HG03064 (cell line): ENCODE measurements around the gene TRIM24.
"Not testable (repeated sequence)": the region's sequence is repeated elsewhere in the genome, so short reads cannot be mapped to it uniquely, and the experiment has no call there.

ENCODE experiments used
- ATAC-seq: cut with Tn5 transposase; IDR thresholded peaks from one replicate; pipeline ENCODE4 v1.9.1; 2021; ENCODE audit warnings: low read depth; ENCODE audit not compliant: unreplicated experiment

Gene TRIM24

DNA sequence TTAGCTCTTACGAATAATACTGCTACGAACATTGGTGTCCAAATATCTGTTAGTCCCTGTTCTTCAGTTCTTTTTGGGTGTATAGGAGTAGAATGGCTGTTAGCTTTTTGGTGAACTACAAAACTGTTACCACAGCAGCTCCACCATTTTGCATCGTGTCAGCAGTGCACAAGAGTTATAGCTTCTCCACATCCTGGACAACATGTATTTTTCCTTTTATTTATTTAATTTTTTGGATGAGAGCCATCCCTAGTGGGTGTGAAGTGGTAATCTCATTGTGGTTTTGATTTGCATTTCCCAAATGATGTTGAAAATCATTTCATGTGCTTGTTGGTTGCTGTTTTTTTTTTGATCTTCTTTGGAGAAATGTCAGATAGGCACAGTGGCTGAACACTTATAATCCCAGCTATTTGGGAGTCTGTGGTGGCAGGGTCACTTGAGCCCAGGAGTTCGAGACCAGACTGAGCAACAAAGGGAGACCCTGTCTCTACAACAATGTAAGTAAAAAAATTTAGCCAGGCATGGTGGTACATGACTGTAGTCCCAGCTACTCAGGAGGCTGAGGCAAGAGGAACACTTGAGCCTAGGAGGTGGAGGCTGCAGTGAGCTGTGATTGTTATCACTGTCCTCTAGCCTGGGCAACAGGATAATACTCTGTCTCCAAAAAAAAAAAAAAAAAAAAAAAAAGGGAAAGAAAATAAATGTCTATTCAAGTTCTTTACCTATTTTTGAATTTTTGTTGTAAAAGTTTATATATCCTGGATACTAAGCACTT lies 31.7 kb downstream of the TRIM24 start:
- no peak for ATAC-seq

DNA sequence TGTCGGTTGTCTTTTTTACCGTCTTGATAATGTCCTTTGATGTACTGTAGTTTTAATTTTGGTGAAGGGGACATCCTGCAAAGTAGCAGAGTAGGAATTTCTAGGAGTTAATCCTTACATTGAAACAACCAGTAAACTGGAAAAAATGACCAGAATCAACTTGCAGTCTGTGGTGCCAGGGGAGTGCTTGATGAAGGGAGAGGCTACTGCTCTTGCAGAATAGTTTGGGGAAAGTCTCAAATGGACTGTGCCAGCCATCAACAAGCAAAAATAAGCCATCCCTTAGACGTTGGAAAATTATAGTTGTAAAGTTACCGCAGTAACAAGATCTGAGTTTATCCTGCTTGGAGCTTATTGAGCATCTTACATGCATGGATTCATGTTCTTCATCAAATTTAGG lies 32.4 kb downstream of the TRIM24 start:
- ATAC-seq = no peak

DNA sequence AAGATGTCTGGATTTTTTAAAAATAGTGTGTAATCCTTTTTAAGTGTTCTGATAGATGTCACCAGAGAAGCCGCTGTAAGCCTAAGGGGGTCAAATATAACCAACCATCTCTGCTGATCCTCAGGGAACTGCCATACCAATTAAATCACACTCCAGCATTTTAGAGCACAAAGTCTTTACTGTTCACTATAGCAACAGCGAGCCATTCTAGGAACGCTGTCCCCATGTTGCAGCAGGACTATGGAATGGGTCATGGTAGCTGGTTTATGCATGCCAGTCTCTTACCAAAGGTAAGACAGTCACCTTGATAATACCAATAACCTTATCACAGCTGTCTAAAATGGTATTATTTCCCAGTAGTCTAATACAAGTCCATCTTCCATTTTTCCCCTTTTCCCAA lies 33.5 kb downstream of the TRIM24 start:
- no peak for ATAC-seq

DNA sequence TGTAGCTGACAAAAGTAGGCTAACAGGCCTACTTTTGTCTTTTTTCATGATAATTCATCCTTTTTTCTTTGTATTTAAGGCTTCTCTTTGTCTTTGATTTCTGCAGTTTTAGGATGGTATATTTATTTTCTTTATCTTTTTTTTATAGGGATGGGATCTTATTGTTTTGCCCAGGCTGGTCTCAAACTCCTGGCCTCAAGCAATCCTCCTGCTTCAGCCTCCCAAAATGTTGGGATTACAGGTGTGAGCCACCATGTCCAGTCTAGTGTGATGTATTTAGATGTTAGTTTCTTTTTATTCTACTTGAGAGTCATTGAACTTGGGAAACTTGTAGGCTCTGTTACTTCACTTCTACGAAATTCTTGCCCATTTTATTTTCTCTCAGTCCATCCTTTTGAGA lies 35.4 kb downstream of the TRIM24 start:
- no peak for ATAC-seq

DNA sequence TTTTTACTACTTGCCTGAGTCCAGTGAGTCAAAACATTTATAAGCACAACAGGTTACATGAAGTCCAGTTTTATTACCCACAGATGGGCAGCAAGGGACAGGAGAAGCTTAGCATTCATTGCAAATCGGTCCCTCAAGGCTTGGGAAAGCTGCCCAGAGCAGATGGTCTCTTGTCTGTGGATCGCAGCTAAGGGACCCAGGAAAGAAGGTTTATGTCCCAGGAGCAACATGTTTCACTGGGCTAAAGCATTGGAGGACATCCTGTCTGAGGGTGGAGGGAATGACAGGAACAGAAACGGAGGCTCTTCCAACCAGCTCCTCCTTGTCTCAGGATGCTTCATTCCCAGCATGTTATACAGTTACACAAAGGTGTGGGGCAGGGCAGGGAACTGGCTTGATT lies 39.3 kb downstream of the TRIM24 start:
- ATAC-seq = no peak

DNA sequence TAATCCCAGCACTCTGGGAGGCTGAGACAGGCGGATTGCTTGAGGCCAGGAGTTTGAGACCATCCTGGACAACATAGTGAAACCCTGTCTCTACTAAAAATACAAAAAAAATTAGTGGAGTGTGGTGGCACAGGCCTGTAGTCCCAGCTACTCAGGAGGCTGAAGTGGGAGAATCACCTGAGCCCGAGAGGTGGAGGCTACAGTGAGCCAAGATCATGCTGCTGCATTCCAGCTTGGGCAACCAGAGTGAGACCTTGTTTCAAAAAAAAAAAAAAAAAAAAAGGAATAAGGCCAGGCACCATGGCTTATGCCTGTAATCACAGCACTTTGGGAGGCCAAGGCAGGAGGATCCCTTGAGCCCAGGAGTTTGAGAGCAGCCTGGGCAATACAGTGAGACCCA lies 40.2 kb downstream of the TRIM24 start:
- ATAC-seq = not testable (repeated sequence)

DNA sequence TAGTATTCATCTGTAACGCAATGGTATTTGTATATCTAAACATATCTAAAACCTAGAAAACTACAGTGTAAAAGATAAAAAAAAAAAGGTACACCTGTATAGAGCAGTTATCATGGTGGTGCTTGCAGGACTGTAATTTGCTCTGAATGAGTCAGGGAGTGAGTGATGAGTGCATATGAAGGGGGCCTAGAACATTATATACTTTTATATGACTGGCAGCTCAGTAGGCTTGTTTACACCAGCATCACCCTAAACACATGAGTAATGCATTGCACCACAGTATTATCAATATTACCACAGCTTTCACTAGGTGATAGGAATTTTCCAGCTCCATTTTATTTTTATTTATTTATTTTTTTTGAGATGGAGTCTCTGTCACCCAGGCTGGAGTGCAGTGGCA lies 40.8 kb downstream of the TRIM24 start:
- ATAC-seq = no peak

DNA sequence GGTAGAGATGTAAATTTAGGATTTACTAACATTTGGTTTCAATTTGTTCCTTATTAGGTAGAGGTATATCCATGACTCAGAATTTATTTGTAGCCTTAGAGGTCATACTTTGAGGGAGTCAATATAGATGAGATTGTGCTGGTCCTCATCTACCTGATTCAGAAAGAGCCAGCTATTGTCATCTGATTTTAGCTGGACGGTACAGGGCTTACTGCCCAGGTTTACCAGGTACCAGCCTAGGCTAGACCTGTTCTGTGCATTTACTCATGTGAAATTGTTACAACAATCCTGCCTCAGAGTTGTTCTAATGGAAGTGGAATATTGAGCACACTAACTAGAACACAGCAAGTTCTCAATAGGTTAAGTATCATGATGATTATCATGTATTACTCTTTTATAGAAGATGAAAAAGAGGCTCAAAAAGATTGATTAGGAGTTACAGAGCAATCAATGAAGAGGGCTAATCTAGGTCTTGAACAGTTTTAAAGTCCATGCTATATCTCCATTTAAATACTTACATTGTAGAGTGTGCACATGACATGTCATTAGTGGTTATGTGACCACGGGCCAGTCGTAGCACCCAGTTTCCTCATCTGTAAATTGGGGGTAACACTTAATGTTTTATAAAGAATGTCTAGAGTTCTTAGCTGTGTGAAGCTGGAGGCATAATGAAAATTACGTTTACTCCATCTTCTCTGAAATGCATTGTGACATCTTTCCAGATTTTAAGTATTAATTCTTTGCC lies 42.1 kb downstream of the TRIM24 start:
- no peak for ATAC-seq

DNA sequence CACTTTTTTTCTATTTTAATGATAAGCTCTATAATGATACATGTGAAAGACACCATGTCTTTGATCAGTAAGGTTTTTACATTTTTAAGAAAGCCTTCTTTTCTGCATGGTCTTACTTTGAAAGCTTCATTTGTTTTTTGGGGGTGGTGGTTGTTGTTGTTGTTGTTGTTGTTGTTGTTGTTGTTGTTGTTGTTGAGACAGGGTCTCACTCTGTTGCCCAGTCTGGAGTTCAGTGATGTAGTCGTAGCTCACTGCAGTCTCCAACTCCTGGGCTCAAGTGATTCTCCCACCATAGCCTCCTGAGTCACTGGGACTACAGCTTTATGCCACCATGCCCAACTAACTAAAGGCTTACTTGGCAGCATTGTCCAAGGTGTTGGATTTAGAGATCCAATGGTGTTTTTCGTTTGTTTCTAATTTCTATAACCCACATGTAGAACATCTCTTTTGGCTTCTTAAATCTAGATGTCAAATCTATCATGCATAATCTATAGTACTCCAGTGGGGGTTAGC lies 45.4 kb downstream of the TRIM24 start:
- no peak for ATAC-seq

DNA sequence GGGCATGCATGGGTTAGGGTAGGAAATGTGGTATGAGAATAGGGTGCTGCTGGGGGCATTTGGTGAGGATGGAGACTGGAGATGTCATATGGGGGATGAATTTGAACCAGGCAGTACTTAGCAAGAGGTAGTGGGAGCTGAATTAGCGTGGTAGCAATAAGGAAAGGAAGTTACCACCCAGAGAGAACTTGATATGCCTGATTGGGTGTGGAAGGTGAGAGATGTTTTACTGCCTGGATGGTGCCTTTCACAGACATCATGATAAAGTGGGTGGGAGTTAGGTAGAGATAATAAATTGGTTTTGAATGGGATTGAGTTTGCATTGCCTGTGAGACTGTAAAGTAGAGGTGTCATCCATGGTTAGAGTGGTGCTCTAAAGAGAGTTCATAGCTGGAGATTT lies 46.7 kb downstream of the TRIM24 start:
- ATAC-seq = no peak

DNA sequence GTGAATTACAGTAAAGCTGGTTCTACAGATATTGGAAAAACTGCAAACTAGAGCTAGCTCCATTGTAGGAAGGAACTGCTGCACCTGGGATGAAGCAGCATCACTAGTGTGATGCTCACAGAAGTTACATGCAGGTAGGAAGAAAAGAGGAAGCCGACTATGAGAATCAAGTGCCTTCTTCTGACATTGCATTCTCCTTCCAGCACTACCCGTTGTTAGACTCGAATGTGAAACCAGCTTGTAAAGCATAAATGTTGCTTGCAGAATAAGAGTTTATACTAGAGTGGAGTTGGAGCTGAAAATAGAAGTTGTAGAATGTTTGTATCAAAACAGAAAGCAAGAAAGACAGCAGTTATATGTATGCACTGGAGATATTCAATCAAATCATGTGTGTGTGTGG lies 49.9 kb downstream of the TRIM24 start:
- ATAC-seq = no peak

DNA sequence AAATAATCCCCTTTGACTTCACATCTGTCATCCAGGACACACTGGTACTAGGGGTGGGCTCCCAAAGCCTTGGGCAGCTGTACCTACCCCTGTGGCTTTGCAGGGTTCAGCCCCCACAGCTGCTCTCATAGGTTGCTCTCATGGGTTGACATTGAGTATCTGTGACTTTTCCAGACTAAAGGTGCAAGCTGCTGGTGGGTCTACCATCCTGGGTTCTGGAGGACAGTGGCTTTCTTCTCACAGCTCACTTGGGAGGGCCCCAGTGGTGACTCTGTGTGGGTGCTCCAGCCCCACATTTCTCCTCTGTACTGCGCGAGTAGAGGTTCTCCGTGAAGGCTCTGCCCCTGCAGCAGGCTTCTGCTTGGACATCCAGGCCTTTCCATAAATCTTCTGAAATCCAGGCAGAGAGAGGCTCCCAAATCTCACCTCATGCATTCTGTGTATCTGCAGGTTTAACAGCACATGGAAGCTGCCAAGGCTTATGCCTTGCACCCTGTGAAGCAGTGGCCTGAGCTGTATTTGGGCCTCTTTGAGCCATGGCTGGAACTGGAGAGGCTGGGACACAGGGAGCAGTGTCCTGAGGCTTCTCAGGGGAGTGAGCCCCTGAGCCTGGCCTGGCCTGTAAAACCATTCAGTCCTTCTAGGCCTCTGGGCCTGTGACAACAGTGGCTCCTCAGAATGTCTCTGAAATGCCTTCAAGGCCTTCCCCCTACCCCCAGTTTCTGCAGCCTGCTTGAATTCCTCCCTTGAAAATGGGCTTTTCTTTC lies 52.2 kb downstream of the TRIM24 start:
- no peak for ATAC-seq

DNA sequence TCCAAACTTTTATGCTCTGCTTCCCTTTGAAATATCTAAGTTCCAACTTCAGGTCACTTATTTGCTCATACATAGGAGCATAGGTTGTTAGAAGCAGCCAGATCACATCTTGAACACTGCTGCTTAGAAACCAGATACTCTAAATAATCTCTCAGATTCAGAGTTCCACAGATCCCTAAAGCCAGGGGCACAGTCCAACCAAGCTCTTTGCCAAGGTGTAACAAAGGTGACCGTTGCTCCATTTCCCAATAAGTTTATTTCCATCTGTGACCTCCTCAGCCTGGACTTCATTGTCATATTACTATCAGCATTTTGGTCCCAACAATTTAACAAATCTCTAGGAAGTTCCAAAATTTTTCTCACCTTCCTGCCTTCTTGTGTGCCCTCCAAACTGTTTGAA lies 52.8 kb downstream of the TRIM24 start:
- no peak for ATAC-seq

DNA sequence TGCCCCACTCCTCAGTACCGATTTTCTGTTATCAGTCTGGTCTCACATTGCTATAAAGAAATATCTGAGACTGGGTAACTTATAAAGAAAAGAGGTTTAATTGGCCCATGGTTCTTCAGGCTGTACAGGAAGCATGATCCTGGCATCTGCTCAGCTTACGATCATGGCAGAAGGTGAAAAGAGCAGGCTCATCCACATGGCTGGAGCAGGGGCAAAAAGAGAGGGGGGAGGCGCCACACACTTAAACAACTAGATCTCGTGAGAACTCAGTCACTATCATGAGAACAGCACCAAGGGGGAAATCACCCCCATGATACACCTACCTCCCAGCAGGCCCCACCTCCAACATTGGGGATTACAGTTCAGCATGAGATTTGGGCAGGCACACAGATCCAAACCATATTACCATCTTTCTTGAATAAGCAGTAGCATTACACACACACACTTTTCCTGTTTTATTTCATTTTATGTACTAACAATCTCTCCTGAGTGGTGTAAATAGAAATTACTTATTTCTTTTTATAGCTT lies 53.3 kb downstream of the TRIM24 start:
- no peak for ATAC-seq

DNA sequence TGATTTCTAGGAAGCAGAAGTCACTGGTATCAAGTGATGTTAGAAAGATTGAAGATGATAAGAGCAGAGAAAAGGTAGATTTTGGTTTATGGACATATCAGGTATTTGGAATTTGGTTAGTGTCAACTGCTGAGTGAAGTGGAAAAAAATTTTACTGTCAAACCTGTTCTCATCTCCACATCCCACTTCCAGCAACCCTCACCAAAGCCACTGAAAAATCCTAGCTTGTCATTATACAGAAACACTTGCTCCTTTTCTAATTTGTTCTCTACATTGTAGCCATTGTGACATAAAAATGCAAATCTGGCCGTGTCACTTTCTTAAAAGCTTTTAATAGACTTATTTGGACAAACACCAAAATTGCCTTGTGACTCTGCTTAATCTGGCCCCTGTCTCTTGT lies 54.0 kb downstream of the TRIM24 start:
- no peak for ATAC-seq

DNA sequence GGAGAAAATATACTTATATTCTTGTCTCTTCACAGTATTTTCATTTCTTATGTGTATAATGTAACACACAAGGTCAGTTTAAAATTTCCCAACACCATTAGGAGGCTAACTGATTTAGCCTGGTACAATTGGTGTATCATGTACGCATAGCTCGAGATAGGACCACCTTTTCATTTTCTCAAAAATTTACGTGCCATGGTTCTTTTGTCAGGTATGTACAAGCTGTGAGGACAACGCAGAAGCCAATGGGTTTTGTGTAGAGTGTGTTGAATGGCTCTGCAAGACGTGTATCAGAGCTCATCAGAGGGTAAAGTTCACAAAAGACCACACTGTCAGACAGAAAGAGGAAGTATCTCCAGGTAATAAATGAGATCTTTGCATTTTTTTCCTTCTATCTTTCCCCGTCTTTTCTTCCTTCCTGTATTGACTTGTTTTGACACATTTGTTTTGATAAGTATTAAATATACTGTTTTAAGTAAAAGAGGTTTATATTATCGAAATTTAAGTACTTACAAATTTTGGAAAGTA lies 55.0 kb downstream of the TRIM24 start:
- ATAC-seq = no peak

DNA sequence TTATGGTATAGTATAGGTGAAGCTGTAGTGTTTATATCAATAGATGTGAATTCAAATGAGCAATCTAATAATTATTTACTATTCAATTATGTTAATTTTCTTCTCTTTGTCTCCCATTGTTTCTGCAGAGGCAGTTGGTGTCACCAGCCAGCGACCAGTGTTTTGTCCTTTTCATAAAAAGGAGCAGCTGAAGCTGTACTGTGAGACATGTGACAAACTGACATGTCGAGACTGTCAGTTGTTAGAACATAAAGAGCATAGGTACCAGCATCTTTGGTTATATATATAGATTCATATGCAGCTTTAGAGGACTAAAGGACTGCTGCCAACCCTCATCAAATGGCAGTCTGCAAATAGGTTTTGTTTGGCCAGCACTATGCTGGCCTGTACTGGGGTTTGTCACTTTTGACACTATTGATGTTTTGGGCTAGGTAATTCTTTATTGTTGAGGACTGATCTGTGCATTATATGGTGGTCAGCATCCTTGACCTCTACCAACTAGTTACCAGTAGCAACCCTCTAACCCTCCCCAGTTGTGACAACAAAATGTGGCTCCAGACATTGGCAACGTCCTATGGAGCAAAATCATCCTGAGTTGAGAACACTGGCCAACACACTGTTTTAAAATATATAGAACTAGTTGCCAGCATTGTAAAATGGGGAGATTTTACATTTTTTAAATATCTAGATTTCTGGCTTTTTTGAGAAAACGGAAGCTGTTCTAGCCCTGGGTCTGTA lies 59.2 kb downstream of the TRIM24 start:
- ATAC-seq = no peak

DNA sequence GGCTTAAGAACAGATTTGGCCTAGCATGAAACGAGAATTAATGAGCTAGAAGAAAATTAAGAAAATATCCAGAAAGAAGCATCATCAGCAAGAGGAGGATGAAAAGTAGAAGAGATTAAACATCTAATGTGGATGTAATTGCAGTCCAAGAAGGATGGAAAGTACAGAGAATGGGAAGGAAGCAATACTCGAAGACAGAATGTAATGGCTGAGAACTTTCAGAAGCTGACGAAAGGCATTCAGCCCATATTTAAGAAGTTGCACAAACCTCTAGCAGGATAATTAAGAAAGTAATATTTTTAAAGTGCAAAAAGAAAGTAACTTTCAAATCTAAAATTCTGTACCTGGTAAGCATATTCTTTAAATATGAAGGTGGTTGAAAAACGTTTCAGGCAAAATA lies 60.7 kb downstream of the TRIM24 start:
- no peak for ATAC-seq

DNA sequence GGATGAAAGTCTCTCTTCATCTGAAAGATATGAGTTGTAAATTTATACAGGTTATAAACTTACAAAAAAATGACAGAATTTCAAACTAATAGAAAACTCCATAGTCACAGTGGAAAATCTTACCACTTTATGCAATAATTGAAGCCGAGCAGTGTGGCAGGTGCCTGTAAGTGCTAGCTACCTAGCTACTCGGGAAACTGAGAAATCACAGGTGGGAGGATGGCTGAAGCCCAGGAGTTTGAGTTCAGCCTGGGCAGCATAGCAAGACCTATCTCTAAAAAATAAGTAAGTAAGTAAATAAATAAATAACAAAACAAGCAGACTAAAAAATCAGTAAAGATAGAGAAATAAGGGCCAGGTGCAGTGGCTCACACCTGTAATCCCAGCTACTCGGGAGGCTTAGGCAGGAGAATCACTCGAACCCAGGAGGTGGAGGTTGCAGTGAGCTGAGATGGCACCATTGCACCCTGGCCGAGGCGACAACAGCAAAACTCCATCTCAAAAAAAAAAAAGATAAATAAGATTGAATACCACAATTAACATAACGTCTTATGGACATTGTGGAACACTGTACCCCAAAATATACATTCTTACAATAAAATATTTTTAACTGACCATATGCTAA lies 61.9 kb downstream of the TRIM24 start:
- no peak for ATAC-seq

DNA sequence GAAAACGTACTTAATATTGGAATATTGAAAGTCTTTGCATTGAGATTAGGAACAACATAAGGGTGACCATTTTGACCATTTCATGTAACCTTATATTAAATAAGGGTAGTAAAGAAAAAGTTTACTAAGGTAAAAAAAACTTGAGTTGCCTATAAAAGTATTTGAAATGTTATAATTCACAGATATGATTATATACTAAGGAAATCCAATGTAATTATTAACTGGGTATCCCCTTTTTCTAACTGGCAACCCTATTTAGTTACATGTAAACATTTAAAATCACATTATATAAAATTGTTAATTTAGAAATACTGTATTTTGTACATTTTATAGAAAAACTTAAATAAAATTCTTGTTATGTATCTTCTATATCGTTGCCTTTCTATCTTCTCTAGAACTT lies 64.2 kb downstream of the TRIM24 start:
- ATAC-seq = no peak
